SK-N-SH treated with all-trans-retinoic acid at 6 μM for 48 hours (cell line): ENCODE results near the gene FXR2.

Experiments used
- ARNTL ChIP-seq: fragments of 450-650 bp; formaldehyde crosslinking; IDR thresholded peaks from 2 replicates; pipeline ENCODE4 v1.5.0; 2020; ENCODE audit warnings: low read depth, mild to moderate bottlenecking, moderate library complexity, borderline replicate concordance
- ESRRG ChIP-seq: fragments of 250-450 bp; sonication (Bioruptor Pico); IDR thresholded peaks from 2 replicates; pipeline ENCODE4 v1.6.1; 2021; ENCODE audit warnings: mild to moderate bottlenecking
- GLIS3 ChIP-seq: fragments of 250-450 bp; sonication (Bioruptor Pico); IDR thresholded peaks from 2 replicates; pipeline ENCODE4 v1.5.0; 2020; ENCODE audit warnings: mild to moderate bottlenecking, moderate library complexity
- PPARA ChIP-seq: fragments of 250-450 bp; sonication (Bioruptor Pico); IDR thresholded peaks from 2 replicates; pipeline ENCODE4 v1.5.0; 2020; ENCODE audit warnings: mild to moderate bottlenecking, borderline replicate concordance
- RARB ChIP-seq: fragments of 250-450 bp; sonication (Bioruptor Pico); IDR thresholded peaks from 2 replicates; pipeline ENCODE4 v1.8.0; 2021; ENCODE audit warnings: mild to moderate bottlenecking, moderate library complexity
- TCF4 ChIP-seq: fragments of 250-450 bp; sonication (Bioruptor Pico); IDR thresholded peaks from 2 replicates; pipeline ENCODE4 v1.8.0; 2021; ENCODE audit warnings: mild to moderate bottlenecking, moderate library complexity, borderline replicate concordance
- TOX ChIP-seq: fragments of 250-450 bp; sonication (Bioruptor Pico); IDR thresholded peaks from 2 replicates; pipeline ENCODE4 v1.8.0; 2021; ENCODE audit warnings: mild to moderate bottlenecking, moderate library complexity, borderline replicate concordance
- ZFP3 ChIP-seq: fragments of 250-450 bp; sonication (Bioruptor Pico); IDR thresholded peaks from 2 replicates; pipeline ENCODE4 v1.5.0; 2020; ENCODE audit warnings: mild to moderate bottlenecking, moderate library complexity
- ZFP30 ChIP-seq: fragments of 450-650 bp; formaldehyde crosslinking; IDR thresholded peaks from 2 replicates; pipeline ENCODE4 v1.5.0; 2022; ENCODE audit warnings: mild to moderate bottlenecking, moderate library complexity
- ZNF70 ChIP-seq: fragments of 450-650 bp; formaldehyde crosslinking; IDR thresholded peaks from 2 replicates; pipeline ENCODE4 v1.5.0; 2020; ENCODE audit warnings: mild to moderate bottlenecking, moderate library complexity
- ZNF8 ChIP-seq: fragments of 450-650 bp; formaldehyde crosslinking; IDR thresholded peaks from 2 replicates; pipeline ENCODE4 v1.5.0; 2020; ENCODE audit warnings: mild to moderate bottlenecking, moderate library complexity
- TF ChIP-seq, protein P1 (sequence below): fragments of 250-450 bp; sonication (Bioruptor Pico); IDR thresholded peaks from 2 replicates; pipeline ENCODE4 v1.8.0; 2020; ENCODE audit warnings: mild to moderate bottlenecking, moderate library complexity, borderline replicate concordance

DNA sequence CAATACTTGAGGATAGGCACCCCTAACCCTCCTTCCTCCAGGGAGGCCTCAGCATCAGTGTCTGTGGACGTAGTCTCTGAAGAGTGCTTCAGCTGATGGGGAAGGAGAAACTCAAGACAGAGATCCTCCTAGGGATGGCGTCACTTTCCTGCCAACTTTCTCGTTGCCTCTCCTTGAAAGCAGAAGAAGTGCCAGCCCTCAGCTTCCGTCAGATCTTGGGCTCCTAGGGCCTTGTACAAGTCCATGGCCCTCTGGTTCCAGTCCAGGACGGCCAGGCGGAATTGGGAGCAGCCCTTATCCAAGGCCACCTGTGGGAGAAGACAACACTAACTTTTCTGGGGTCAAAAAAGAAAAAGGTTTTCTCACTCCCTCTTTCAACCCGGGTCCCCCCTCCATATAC, 11.6 kb upstream of the FXR2 start:
- no peak for TF ChIP-seq TCF4 (CRISPR knock-in tag)
- no peak for TF ChIP-seq GLIS3 (CRISPR knock-in tag)
- no peak for TF ChIP-seq ZNF8 (CRISPR knock-in tag)
- no peak for TF ChIP-seq ZFP30 (CRISPR knock-in tag)
- TF ChIP-seq RARB, result no peak
- TF ChIP-seq ARNTL (CRISPR knock-in tag), result no peak
- TF ChIP-seq, protein P1, sequence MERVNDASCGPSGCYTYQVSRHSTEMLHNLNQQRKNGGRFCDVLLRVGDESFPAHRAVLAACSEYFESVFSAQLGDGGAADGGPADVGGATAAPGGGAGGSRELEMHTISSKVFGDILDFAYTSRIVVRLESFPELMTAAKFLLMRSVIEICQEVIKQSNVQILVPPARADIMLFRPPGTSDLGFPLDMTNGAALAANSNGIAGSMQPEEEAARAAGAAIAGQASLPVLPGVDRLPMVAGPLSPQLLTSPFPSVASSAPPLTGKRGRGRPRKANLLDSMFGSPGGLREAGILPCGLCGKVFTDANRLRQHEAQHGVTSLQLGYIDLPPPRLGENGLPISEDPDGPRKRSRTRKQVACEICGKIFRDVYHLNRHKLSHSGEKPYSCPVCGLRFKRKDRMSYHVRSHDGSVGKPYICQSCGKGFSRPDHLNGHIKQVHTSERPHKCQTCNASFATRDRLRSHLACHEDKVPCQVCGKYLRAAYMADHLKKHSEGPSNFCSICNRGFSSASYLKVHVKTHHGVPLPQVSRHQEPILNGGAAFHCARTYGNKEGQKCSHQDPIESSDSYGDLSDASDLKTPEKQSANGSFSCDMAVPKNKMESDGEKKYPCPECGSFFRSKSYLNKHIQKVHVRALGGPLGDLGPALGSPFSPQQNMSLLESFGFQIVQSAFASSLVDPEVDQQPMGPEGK (CRISPR knock-in tag), result no peak
- TF ChIP-seq ESRRG (CRISPR knock-in tag), result no peak
- TF ChIP-seq PPARA (CRISPR knock-in tag), result no peak
- no peak for TF ChIP-seq ZNF70
- TF ChIP-seq ZFP3 (CRISPR knock-in tag), result no peak
- no peak for TF ChIP-seq TOX (CRISPR knock-in tag)
